Measurements from ENCODE around the gene NUDT17.

The NUDT17 gene, protein sequence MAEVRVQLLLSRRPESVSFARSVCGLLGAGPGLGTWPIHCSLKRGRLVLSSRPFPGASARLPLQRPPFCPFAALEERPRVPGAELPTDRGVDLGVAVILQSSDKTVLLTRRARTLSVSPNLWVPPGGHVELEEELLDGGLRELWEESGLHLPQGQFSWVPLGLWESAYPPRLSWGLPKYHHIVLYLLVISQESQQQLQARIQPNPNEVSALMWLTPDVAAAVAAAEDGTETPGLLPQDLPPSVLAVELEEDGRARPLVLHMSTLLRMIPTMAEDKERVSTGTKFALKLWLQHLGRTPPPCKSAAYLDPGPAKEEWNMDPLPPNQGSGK

DNA sequence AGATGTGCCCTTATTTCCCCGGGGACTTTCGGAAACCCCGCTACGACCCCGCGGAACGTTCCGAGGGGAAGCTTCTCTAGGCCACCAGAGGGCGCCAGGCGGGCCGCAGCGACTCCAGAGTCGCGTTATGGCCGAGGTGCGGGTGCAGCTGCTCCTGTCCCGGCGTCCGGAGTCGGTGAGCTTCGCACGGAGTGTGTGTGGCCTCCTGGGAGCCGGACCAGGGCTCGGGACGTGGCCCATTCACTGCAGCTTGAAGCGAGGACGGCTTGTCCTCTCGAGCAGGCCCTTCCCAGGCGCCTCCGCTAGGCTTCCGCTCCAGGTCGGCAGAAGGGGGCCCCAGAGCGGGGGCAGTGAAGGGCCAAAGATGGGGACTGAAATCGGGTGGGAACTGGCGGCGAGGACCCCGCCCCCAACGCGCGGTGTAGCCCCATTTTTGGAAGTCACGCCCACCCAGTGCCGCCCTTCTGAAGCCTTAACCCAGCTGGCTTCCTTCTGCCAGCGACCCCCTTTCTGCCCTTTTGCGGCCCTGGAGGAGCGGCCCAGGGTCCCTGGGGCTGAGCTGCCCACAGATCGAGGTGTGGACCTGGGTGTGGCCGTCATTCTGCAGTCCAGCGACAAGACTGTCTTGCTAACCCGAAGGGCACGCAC lies at the start of gene NUDT17:
NUDT17 (plus strand) TSS at position 117 of the 648 bp plus-strand sequence; CDS start at position 128, 11 bp downstream.
- H3K36me3 ChIP-seq (ENCODE audit: control insufficient read depth in 2 of 2, insufficient read depth in 1 of 2, low read length in 2 of 2), result peaks cover 13 to 64% of the 10 kb centered on the region in 2 experiments
- 0 out of 2 replicates have a peak, but pooled peaks cover 3% of the 10 kb centered on the region for H3K4me1 ChIP-seq (ENCODE audit: control insufficient read depth, insufficient read depth, low read length)
- peak within 1 kb of the TSS; percentile 60 for H3K4me3 ChIP-seq (ENCODE audit: low read depth, low read length)
- ChIA-PET CTCF (interaction anchor here (0.5 to 8.6 kb wide), 36 partner anchors 14 to 185 kb away, joined by 3 to 190 read pairs (median 5); partner anchors contain the start of genes ANKRD34A, HJV, ITGA10 and LIX1L), POLR2A (interaction anchor here (0.5 to 9.0 kb wide), 9 partner anchors 11 to 152 kb away, joined by 3 to 127 read pairs (median 7); partner anchors contain the start of genes PIAS3, POLR3C, RBM8A and RNF115)
- H3K27ac ChIP-seq (ENCODE audit: extremely low read depth, low read depth, low read length), result peak within 1 kb of the TSS; percentile 40; the same call in 1 of the 2 replicates
- no peaks in the 10 kb centered on the region for H3K9me3 ChIP-seq (ENCODE audit: control insufficient read depth, insufficient read depth, low read depth, low read length)
- peak; percentile 84 for TF ChIP-seq KLF9 (tag by site-specific recombination; IDR thresholded peaks at IDR 0.05; ENCODE audit: low read depth)
- TF ChIP-seq, protein P1, sequence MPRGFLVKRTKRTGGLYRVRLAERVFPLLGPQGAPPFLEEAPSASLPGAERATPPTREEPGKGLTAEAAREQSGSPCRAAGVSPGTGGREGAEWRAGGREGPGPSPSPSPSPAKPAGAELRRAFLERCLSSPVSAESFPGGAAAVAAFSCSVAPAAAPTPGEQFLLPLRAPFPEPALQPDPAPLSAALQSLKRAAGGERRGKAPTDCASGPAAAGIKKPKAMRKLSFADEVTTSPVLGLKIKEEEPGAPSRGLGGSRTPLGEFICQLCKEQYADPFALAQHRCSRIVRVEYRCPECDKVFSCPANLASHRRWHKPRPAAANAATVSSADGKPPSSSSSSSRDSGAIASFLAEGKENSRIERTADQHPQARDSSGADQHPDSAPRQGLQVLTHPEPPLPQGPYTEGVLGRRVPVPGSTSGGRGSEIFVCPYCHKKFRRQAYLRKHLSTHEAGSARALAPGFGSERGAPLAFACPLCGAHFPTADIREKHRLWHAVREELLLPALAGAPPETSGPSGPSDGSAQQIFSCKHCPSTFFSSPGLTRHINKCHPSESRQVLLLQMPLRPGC (tag by site-specific recombination; IDR thresholded peaks at IDR 0.05), result no peak
- peak; percentile 90; the same call in 1 of the 2 replicates for TF ChIP-seq ZSCAN30 (tag by site-specific recombination; IDR thresholded peaks at IDR 0.05)
- no peak for TF ChIP-seq ZNF114 (tag by site-specific recombination; IDR thresholded peaks at IDR 0.05)
- peak; percentile 60 for TF ChIP-seq ZFHX2 (tag by site-specific recombination; conservative IDR thresholded peaks at IDR 0.05)
- 0 out of 2 replicates have a peak, but pooled peaks have one; percentile 7 for TF ChIP-seq REST (tag by site-specific recombination; IDR thresholded peaks at IDR 0.05)
- no peak for TF ChIP-seq ZNF16 (tag by site-specific recombination; IDR thresholded peaks at IDR 0.05; ENCODE audit: low read depth)
- no peak; the same call in 1 of the 2 replicates for TF ChIP-seq ZNF654 (tag by site-specific recombination; IDR thresholded peaks at IDR 0.05; ENCODE audit: low read depth)
- TF ChIP-seq ZNF501 (tag by site-specific recombination; IDR thresholded peaks at IDR 0.05), result peak; percentile 82
- TF ChIP-seq ZNF561 (tag by site-specific recombination; IDR thresholded peaks at IDR 0.05; ENCODE audit: borderline replicate concordance), result peak; percentile 88
- TF ChIP-seq SP7 (tag by site-specific recombination; IDR thresholded peaks at IDR 0.05), result peak; percentile 47
- TF ChIP-seq, protein P2, sequence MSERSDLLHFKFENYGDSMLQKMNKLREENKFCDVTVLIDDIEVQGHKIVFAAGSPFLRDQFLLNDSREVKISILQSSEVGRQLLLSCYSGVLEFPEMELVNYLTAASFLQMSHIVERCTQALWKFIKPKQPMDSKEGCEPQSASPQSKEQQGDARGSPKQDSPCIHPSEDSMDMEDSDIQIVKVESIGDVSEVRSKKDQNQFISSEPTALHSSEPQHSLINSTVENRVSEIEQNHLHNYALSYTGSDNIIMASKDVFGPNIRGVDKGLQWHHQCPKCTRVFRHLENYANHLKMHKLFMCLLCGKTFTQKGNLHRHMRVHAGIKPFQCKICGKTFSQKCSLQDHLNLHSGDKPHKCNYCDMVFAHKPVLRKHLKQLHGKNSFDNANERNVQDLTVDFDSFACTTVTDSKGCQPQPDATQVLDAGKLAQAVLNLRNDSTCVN (tag by site-specific recombination; optimal IDR thresholded peaks at IDR 0.05), result peak; percentile 45
- TF ChIP-seq, protein P3, sequence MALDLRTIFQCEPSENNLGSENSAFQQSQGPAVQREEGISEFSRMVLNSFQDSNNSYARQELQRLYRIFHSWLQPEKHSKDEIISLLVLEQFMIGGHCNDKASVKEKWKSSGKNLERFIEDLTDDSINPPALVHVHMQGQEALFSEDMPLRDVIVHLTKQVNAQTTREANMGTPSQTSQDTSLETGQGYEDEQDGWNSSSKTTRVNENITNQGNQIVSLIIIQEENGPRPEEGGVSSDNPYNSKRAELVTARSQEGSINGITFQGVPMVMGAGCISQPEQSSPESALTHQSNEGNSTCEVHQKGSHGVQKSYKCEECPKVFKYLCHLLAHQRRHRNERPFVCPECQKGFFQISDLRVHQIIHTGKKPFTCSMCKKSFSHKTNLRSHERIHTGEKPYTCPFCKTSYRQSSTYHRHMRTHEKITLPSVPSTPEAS (tag by site-specific recombination; IDR thresholded peaks at IDR 0.05), result no peak
- TF ChIP-seq, protein P4, sequence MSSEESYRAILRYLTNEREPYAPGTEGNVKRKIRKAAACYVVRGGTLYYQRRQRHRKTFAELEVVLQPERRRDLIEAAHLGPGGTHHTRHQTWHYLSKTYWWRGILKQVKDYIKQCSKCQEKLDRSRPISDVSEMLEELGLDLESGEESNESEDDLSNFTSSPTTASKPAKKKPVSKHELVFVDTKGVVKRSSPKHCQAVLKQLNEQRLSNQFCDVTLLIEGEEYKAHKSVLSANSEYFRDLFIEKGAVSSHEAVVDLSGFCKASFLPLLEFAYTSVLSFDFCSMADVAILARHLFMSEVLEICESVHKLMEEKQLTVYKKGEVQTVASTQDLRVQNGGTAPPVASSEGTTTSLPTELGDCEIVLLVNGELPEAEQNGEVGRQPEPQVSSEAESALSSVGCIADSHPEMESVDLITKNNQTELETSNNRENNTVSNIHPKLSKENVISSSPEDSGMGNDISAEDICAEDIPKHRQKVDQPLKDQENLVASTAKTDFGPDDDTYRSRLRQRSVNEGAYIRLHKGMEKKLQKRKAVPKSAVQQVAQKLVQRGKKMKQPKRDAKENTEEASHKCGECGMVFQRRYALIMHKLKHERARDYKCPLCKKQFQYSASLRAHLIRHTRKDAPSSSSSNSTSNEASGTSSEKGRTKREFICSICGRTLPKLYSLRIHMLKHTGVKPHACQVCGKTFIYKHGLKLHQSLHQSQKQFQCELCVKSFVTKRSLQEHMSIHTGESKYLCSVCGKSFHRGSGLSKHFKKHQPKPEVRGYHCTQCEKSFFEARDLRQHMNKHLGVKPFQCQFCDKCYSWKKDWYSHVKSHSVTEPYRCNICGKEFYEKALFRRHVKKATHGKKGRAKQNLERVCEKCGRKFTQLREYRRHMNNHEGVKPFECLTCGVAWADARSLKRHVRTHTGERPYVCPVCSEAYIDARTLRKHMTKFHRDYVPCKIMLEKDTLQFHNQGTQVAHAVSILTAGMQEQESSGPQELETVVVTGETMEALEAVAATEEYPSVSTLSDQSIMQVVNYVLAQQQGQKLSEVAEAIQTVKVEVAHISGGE (tag by site-specific recombination; conservative IDR thresholded peaks at IDR 0.05; ENCODE audit: low read depth), result peak; percentile 90
- no peak for TF ChIP-seq ZNF248 (tag by site-specific recombination; IDR thresholded peaks at IDR 0.05)
- TF ChIP-seq PRDM2 (tag by site-specific recombination; IDR thresholded peaks at IDR 0.05; ENCODE audit: borderline replicate concordance), result no peak
- TF ChIP-seq ZNF629 (tag by site-specific recombination; IDR thresholded peaks at IDR 0.05), result 0 out of 2 replicates have a peak, but pooled peaks have one; percentile 22
